Keratinocyte (primary cell): Measurements from ENCODE around the gene PLG. TPM values are rescaled to one million over a fixed set of nuclear protein-coding genes. Genes with fewer than 3 reads are reported as not detected.

Source experiments
- DNase-seq: peaks from one replicate; pipeline ENCODE4 v3.0.0-alpha.2; 2011; ENCODE audit warnings: low read depth, missing footprints, low spot score
- FAIRE-seq: peaks from 2 replicates; lab custom pipeline; 2011; peaks lifted over from hg19 to GRCh38; lab: Jason Lieb, UNC
- H2AFZ ChIP-seq: 2 replicates; pipeline ENCODE4 v1.6.0; 2012; ENCODE audit warnings: low read length, control low read depth, inconsistent platforms; ENCODE audit not compliant: control insufficient read depth
- H3K27ac ChIP-seq: 2 replicates; pipeline ENCODE4 v1.5.1; 2011; ENCODE audit warnings: low read length; ENCODE audit not compliant: control insufficient read depth, insufficient read depth
- H3K27me3 ChIP-seq: 3 replicates; pipeline ENCODE4 v1.6.0; 2011; ENCODE audit warnings: low read length; ENCODE audit not compliant: control insufficient read depth, insufficient read depth; ENCODE audit errors: extremely low read depth
- H3K36me3 ChIP-seq, 2 experiments: 2 replicates in 1 of 2; 3 replicates in 1 of 2; pipeline ENCODE4 v1.5.1; 2011; ENCODE audit warnings: low read length in 2 of 2, mild to moderate bottlenecking in 1 of 2; ENCODE audit not compliant: control insufficient read depth in 2 of 2, insufficient read depth in 2 of 2; ENCODE audit errors: extremely low read depth in 1 of 2
- H3K4me1 ChIP-seq: 3 replicates; pipeline ENCODE4 v1.5.1; 2011; ENCODE audit warnings: low read length; ENCODE audit not compliant: control insufficient read depth, insufficient read depth; ENCODE audit errors: extremely low read depth
- H3K4me2 ChIP-seq: 3 replicates; pipeline ENCODE4 v1.6.0; 2011; ENCODE audit warnings: low read depth, low read length; ENCODE audit not compliant: control insufficient read depth, insufficient read depth; ENCODE audit errors: extremely low read depth
- H3K4me3 ChIP-seq, 3 experiments: fragments of 200-600 bp in 1 of 3; sonication (generic) in 1 of 3; 2 replicates in 2 of 3; 3 replicates in 1 of 3; pipeline ENCODE4 v1.5.1; 2011 to 2016; ENCODE audit warnings: low read length in 3 of 3, mild to moderate bottlenecking in 3 of 3, control low read depth in 2 of 3, inconsistent platforms in 1 of 3, low read depth in 1 of 3, mixed read lengths in 1 of 3, mixed run types in 1 of 3, moderate library complexity in 1 of 3; ENCODE audit not compliant: control insufficient read depth in 2 of 3, insufficient read depth in 2 of 3; ENCODE audit errors: extremely low read depth in 1 of 3
- H3K79me2 ChIP-seq: 2 replicates; pipeline ENCODE4 v1.6.0; 2012; ENCODE audit warnings: low read length; ENCODE audit not compliant: control insufficient read depth, insufficient read depth
- H3K9ac ChIP-seq: 3 replicates; pipeline ENCODE4 v1.6.0; 2011; ENCODE audit warnings: low read length; ENCODE audit not compliant: control insufficient read depth, insufficient read depth; ENCODE audit errors: extremely low read depth
- H3K9me1 ChIP-seq: 3 replicates; pipeline ENCODE4 v1.6.0; 2011; ENCODE audit warnings: low read length; ENCODE audit not compliant: control insufficient read depth, insufficient read depth; ENCODE audit errors: extremely low read depth
- H3K9me3 ChIP-seq: 2 replicates; pipeline ENCODE4 v1.5.1; 2012; ENCODE audit warnings: low read depth, low read length; ENCODE audit not compliant: control insufficient read depth
- H4K20me1 ChIP-seq: 3 replicates; pipeline ENCODE4 v1.6.0; 2011; ENCODE audit warnings: low read length; ENCODE audit not compliant: control insufficient read depth, insufficient read depth; ENCODE audit errors: extremely low read depth
- CTCF ChIP-seq, 3 experiments: IDR thresholded peaks in 1 of 3; conservative IDR thresholded peaks in 1 of 3; optimal IDR thresholded peaks in 1 of 3; 2 replicates in 2 of 3; 3 replicates in 1 of 3; pipeline versions ENCODE3 to v1.5.1; 2011; ENCODE audit warnings: low read length in 3 of 3, mild to moderate bottlenecking in 3 of 3, moderate library complexity in 2 of 3, control low read depth in 1 of 3, inconsistent platforms in 1 of 3; ENCODE audit not compliant: insufficient read depth in 2 of 3; ENCODE audit errors: extremely low read depth in 1 of 3
- EZH2 ChIP-seq: IDR thresholded peaks from one replicate; pipeline ENCODE4 v1.6.1; 2012; ENCODE audit warnings: inconsistent platforms, mild to moderate bottlenecking, low read length, moderate library complexity
- dilution Hi-C: fragments of 300-500 bp; cut with MboI; formaldehyde crosslinking; loops from one replicate; pipeline ENCODE4 v1.7.0; 2020; ENCODE audit warnings: low sequenced_read_pairs; ENCODE audit not compliant: extremely low pct_ligation_motif_present
- polyA plus RNA-seq, 5 experiments: library from polyadenylated mRNA; depleted of rRNA in 3 of 5; stranded (reverse) in 3 of 5; stranded (forward) in 1 of 5; unstranded in 1 of 5; fragments of >200 nt; gene quantifications; 1 replicate in 1 of 5; 2 replicates in 3 of 5; 3 replicates in 1 of 5; pipeline versions ENCODE4 v1.2.1 to v1.2.3, GENCODE V29; 2011 to 2012; ENCODE audit warnings: missing spikeins in 2 of 5, low read depth in 1 of 5, low replicate concordance in 1 of 5

The PLG gene
- polyA plus RNA-seq, 1 donor (not counting 4 experiments of a cell fraction or from before 2014, with no cell fraction given): not detected

GRCh38 chr6:160685762-160686450 lies 16.1 kb upstream of the PLG start:
- Histone ChIP-seq H3K27ac (no peak overlapping the region), H3K9me3 (no peaks in the 10 kb centered on the region), H3K9me1 (no peaks in the 10 kb centered on the region), H3K79me2 (no peaks in the 10 kb centered on the region), H3K4me1 (no peaks in the 10 kb centered on the region), H2AFZ (no peak overlapping the region), H3K9ac (no peak overlapping the region), H3K36me3 (no peaks in the 10 kb centered on the region), H3K4me2 (no peak overlapping the region), H3K27me3 (no peaks in the 10 kb centered on the region), H4K20me1 (no peaks in the 10 kb centered on the region), H3K4me3 (no peak overlapping the region)
- FAIRE-seq (no peak), DNase-seq (no peak)
- TF ChIP-seq EZH2 (no peak), CTCF (optimal IDR thresholded peaks at IDR 0.05 in 1 of 3, IDR thresholded peaks at IDR 0.05 in 1 of 3, conservative IDR thresholded peaks at IDR 0.05 in 1 of 3; ENCODE audit: extremely low read depth in 1 of 3, insufficient read depth in 2 of 3, low read length in 3 of 3) (no peak)
- dilution Hi-C loops: no loop called here

GRCh38 chr6:160690458-160690857 lies 11.6 kb upstream of the PLG start:
- H3K27ac ChIP-seq: no peak overlapping the region
- H3K36me3 ChIP-seq: no peaks in the 10 kb centered on the region
- no peak overlapping the region for H3K9ac ChIP-seq
- H3K27me3 ChIP-seq: no peaks in the 10 kb centered on the region
- FAIRE-seq (no peak), DNase-seq (no peak)
- H3K4me3 ChIP-seq: no peak overlapping the region
- H2AFZ ChIP-seq: no peak overlapping the region
- H3K9me1 ChIP-seq: no peaks in the 10 kb centered on the region
- no peaks in the 10 kb centered on the region for H3K79me2 ChIP-seq
- no peaks in the 10 kb centered on the region for H3K4me1 ChIP-seq
- H4K20me1 ChIP-seq: no peaks in the 10 kb centered on the region
- H3K4me2 ChIP-seq: no peak overlapping the region
- dilution Hi-C loops: no loop called here
- no peaks in the 10 kb centered on the region for H3K9me3 ChIP-seq
- TF ChIP-seq CTCF (optimal IDR thresholded peaks at IDR 0.05 in 1 of 3, IDR thresholded peaks at IDR 0.05 in 1 of 3, conservative IDR thresholded peaks at IDR 0.05 in 1 of 3; ENCODE audit: extremely low read depth in 1 of 3, insufficient read depth in 2 of 3, low read length in 3 of 3) (no peak), EZH2 (no peak)
